HG02885 (cell line): ENCODE results near the gene NDUFV3.
"Not testable (repeated sequence)": the region's sequence is repeated elsewhere in the genome, so short reads cannot be mapped to it uniquely, and the experiment has no call there.

Experiments used
- ATAC-seq: cut with Tn5 transposase; IDR thresholded peaks from one replicate; pipeline ENCODE4 v1.9.1; 2021; ENCODE audit warnings: mild to moderate bottlenecking; ENCODE audit not compliant: unreplicated experiment, poor library complexity

Gene NDUFV3

DNA sequence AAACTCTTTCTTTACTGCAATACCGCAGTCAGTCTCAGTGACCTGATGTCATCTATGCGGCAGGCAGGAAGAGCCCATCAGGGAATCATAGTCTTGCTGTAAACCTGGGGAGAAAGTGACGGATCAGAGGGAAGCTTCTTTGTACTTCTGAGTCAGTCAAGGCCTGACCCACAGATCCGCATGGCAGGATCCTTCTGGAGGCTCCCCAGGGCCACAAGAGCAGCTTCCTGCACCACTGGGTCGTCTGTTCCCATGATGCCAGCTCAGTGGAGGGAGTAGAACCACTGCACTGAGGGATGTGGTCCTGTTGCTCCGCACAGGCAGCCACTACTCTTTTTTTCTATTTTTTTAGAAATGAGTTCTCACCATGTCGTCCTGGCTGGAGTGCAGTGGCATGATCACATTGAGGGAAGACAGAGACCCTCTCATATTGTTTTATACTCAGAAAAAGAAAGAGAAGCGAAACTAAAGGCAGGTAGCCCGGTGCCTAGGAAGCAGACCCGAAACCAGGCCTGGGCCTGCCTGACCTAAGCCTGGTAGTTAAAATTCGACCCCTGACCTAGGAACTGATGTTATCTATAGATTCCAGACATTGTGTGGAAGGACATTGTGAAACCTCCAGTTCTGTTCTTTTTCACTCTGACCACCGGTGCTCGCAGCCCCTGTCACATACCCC, 38.6 kb downstream of the NDUFV3 start:
- ATAC-seq, result no peak

DNA sequence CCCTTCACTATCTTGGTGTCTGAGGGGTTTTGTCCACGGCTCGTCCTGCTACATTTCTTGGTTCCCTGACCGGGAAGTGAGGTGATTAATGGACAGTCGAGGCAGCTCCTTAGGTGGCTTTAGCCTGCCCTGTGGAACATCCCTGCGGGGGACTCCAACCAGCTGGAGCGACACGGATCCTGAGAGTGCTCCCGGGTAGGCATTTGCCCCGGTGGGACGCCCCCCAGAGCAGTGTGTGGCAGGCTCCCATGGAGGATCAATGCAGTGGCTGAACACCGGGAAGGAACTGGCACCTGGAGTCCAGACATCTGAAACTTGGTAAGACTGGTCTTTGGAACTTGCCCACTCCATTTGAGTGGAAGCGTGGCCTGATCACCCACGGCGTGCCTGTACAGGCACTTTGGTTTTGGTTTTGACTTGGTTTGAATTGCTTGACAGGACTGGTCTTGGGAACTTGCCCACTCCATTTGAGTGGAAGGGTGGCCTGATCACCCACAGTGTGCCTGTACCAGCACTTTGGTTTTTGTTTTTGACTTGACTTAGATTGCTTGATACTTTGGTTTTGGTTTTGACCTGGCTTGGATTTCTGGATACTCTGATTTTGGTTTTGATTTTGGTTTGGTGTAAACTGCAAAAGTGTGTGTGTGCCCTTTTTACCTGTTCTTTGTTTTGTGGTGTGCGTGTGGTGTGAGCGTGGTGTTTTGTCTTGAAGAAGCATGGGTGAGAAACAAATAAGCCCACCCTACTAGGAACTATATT, 39.4 kb downstream of the NDUFV3 start:
- ATAC-seq, result not testable (repeated sequence)

DNA sequence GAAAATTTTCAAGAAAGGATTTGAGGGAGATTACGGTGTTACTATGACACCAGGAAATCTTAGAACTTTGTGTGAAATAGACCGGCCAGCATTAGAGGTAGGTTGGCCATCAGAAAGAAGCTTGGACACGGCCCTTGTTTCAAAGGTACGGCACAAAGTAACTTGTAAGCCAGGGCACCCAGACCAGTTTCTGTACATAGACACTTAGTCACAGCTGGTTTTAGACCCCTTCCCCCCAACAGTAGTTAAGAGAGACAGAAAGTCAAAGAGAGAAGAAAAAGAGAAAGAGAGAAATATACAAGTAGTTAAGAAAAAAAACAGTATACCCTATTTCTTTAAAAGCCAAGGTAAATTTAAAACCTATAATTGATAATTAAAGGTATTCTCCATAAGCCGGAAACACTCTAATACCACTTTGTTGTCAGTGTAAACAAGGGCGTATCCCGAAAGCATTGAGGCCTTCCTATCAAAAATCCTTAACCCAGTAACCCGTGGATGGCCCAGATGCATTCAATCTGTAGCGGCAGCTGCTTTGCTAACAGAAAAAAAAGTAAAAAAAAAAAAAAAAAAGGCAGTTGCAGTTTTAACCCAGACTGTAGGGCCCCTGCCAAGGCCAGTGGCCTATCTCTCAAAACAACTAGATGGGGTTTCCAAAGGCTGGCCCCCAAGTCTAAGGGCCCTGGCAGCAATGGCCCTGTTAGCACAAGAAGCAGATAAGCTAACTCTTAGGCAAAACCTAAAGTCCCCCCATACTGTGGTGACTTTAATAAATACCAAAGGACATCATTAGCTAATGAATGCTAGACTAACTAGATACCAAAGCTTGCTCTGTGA, 40.2 kb downstream of the NDUFV3 start:
- ATAC-seq, result not testable (repeated sequence)

DNA sequence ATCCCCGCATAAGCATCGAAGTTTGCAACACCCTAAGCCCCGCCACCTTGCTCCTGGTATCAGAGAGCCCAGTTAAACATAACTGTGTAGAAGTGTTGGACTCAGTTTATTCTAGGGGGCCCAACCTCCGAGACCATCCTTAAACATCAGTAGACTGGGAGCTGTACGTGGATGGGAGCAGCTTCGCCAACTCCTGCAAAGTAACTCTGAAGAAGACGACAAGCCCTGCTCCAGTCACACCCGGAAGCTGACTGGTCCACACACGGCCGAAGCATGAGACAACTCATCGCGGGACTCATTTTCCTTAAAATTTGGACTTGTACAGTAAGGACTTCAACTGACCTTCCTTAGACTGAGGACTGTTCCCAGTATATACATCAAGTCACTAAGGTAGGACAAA, 40.9 kb downstream of the NDUFV3 start:
- ATAC-seq, result not testable (repeated sequence)

DNA sequence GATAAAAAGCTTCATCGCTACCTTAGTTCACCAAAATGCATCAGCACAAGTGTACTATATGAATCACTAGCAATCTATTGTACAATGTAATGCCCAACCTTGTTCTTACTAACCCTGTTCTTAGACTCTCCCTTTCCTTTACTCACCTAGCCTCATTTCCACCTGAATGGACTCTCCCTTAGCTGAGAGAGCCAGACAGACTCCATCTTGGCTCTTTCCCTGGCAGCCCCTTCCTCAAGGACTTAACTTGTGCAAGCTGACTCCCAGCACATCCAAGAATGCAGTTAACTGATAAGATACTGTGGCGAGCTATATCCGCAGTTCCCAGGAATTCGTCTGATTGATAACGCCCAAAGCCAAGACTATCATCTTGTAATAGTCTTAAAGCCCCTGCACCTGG, 43.3 kb downstream of the NDUFV3 start:
- ATAC-seq, result not testable (repeated sequence)

DNA sequence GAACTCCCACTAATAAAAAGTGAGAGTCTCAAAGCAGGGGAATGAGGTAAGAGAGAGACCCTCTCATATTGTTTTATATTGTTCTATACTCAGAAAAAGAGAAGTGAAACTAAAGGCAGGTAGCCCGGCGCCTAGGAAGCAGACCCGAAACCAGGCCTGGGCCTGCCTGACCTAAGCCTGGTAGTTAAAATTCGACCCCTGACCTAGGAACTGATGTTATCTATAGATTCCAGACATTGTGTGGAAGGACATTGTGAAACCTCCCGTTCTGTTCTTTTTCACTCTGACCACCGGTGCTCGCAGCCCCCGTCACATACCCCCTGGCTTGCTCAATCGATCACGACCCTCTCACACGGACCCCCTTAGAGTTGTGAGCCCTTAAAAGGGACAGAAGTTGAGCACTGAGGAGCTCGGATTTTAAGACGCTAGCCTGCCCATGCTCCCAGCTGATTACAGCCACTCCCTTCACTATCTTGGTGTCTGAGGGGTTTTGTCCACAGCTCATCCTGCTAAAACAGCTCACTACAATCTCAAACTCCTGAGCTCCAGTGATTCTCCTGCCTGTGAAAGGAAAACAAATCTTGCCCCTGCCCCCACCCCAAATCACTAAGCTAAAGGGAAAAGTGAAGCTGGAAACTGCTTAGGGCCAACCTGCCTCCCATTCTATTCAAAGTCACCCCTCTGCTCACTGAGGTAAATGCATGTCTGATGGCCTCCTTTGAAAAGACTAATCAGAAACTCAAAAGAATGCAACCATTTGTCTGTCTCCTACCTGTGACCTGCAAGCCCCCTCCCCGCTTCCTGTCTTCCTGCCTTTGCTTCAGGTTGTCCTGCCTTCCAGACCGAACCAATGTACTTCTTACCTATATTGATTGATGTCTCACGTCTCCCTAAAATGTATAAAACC, 44.2 kb downstream of the NDUFV3 start:
- not testable (repeated sequence) for ATAC-seq

DNA sequence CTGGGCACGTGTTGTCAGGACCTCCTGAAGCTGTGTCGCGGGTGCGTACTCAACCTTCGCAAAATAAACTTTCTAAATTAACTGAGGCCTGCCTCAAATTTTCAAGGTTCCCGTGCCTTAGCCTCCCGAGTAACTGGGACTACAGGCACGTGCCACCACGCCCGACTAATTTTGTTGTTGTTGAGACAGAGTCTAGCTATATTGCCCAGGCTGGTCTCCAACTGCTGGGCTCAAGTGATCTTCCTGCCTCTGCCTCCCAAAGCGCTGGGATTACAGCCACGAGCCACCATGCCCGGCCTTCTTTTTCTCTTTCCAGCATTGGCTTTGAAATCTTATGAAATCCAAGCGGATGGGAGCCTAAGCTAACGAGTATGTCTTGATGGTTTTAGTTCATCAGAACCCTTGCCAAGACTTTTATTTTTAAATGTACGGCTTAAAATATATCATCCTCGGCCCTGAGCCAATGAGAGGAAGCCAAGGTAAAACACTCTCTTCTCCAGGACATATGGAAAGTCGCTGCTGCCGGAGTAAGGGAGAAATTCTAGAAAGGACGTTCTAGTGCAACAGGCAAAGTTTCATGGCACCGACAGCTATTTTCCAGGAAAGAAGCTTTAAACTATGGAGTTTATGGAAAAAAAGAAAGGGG, 45.0 kb downstream of the NDUFV3 start:
- no peak for ATAC-seq

DNA sequence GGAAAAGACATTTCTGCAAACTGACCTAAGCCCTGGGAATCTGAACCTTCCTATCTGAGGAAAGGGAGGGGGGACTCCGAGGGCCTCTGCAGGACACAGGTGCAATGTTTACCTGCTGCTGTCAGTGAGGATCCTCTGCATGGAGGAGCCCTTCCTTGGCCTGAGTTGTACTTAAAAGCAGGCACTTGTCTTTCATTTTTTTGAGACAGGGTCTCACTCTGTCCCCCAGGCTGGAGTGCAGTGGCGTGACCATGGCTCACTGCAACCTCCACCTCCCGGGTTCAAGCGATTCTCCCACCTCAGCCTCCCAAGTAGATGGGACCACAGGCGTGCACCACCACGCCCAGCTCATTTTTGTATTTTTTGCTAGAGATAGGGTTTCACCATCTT, 45.5 kb downstream of the NDUFV3 start:
- ATAC-seq, result not testable (repeated sequence)

DNA sequence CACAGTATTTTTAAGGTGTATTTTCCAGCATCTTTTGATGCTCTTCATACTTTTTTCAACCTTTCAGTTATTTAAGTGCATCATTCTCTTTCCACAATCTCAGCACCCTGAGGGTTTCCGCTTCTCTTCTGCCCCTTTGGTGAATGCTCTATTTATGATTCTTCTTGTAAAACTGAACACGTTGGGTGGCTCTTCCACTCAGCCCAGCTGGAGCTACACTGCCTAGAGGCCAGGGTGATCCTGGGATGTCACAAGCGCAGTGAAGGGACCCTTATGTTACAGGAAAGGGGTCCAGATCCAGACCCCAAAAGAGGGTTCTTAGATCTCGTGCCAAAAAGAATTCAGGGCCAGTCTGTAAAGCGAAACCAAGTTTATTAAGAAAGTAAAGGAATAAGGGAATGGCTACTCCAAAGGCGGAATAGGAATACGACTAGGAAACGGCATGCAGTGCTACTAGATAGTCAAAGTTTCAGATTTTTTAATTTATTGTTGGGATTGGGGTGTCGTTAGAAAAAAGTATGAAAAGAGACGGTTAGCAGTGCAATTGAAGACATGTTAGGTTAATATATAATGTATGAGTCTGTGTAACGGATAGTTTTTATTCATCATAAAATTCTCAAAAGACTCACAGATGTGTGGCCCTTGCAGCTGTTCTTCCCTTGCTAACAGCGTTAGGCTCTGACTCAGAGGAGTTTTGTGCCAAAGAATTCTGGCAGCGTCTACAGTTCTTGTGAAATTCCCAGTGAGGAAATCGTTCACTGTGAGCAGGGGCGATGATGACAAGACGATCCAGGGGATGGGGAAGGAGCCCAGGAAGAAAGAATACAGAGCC, 46.7 kb downstream of the NDUFV3 start:
- no peak for ATAC-seq

DNA sequence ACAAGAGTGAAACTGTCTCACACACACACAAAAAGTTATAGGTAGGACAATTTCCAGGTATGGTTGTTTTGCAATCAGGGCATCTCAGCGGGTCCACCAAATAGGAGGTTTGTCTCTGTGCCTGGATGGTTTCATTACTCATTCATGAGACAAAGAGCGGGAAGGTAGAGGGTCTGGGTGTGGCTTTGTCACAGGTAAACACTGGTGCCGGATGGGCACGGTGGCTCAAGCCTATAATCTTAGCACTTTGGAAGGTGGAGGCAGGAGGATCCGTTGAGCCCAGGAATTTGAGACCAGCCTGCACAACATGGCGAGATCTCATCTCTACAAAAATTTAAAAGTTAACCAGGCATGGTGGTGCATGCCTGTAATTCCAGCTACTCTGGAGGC, 48.6 kb downstream of the NDUFV3 start:
- no peak for ATAC-seq

DNA sequence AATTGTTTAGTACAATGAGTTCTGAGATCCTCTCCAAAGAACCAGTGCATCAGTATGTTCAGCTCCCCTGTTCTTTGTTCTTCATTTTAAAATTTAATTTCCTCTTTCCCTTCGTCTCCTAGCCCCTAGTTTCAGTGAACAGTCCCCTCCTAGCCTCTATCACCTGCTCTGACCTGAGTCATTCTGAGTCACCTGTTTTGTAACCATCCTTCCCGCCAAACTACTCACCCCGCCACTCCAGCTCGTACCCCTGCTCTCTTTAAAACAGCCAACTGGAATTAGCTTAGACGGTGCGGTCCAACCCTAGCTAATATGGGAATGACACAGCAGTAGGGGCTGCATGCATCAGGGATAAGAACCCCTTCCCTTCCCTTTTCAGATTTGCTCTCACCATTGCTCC, 49.1 kb downstream of the NDUFV3 start:
- no peak for ATAC-seq

DNA sequence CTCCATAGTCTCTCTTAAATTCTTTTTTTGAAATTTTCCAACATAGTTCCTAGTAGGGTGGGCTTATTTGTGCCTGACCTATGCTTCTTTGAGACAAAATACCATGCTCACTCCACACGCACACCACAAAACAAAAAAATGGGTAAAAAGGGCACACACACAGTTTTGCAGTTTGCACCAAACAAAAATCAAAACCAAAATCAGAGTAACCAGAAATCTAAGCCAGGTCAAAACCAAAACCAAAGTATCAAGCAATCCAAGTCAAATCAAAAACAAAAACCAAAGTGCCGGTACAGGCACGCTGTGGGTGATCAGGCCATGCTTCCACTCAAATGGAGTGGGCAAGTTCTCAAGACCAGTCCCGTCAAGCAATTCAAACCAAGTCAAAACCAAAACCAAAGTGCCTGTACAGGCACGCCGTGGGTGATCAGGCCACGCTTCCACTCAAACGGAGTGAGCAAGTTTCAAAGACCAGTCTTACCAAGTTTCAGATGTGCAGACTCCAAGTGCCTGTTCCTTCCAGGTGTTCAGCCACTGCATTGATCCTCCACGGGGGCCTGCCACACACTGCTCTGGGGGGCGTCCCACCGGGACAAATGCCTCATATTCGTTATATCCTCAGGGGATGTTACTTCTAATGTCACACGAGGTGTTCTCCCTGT, 56.1 kb downstream of the NDUFV3 start:
- ATAC-seq, result not testable (repeated sequence)

DNA sequence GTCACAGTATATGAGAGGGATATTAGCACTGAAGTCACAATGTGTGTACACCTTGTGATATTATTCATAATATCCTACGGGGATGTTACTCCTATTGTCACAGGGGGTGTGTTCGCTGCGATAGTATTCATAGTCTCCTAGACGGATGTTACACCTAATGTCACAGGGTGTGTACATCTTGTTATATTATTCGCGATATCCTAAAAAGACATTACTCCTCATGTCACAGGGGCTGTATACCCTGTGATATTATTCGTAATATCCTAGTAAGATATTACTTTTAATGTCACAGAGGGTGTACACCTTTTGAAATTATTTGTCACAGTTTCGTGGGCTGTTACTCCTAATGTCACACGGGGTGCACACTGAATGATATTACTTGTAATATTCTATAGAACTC, 58.1 kb downstream of the NDUFV3 start:
- ATAC-seq, result not testable (repeated sequence)

DNA sequence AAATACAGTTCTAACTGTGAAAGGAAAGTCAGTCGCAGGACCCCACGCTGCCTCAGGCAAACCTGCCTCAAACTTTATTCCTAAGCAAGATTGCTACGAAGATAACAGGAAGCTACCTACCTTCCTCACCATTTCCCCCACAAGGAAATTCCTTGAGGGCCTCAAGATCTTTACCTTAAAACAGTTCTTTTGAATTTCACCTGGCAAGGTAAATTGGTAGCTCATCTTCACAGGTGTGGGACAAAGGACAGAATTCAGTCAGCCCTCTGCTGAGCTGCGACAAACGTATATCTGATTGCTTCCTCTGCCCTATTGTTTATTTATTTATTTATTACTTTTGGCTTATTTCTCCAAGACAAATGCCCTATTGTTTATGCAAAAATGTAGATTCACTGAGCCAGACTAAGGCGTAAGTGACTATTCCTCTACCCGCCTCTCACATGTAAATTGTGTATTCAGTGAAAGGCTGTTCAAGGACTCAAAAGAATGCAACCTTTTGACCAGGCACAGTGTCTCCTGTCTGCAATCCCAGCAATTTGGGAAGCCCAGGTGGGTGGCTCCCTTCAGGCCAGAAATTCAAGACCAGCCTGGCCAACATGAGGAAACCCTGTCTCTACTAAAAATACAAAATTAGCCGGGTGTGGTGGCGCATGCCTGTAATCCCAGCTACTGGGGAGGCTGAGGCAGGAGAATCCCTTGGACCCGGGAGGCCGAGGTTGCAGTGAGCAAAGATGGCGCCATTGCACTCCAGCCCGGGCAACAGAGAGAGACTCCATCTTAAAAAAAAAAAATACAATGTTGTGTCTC, 63.9 kb downstream of the NDUFV3 start:
- no peak for ATAC-seq

DNA sequence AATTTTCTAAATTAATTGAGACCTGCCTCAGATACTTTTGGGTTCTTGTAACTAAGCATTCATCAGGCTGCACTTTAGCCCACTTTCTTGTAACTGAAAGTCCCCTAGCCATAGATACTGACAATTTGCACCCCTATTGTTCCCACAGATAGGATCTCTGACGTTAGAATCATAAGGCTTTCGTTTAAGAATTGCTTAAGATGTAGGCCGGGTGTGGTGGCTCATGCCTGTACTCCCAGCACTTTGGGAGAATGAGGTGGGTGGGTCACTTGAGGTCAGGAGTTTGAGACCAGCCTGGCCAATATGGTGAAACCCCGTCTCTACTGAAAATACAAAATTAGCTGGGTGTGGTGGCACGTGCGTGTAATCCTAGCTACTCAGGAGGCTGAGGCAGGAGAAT, 65.0 kb downstream of the NDUFV3 start:
- not testable (repeated sequence) for ATAC-seq

DNA sequence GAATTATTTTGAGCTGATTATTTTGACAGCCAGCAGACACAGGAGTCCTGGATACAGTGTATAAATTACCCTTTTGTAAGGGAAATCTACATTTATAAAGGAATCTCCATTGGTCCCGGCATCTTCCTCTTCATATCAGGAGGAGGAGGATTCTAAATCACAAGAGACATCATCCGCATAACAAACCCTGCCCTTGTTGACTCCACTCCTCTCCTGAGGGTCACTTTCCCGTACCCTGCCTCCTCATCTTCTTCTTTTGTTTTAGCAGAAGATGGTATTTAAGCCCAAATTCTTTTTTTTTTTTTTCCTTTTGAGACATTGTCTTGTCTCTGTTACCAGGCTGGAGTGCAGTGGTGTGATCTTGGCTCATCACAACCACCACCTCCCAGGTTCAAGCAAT, 66.6 kb downstream of the NDUFV3 start:
- no peak for ATAC-seq

DNA sequence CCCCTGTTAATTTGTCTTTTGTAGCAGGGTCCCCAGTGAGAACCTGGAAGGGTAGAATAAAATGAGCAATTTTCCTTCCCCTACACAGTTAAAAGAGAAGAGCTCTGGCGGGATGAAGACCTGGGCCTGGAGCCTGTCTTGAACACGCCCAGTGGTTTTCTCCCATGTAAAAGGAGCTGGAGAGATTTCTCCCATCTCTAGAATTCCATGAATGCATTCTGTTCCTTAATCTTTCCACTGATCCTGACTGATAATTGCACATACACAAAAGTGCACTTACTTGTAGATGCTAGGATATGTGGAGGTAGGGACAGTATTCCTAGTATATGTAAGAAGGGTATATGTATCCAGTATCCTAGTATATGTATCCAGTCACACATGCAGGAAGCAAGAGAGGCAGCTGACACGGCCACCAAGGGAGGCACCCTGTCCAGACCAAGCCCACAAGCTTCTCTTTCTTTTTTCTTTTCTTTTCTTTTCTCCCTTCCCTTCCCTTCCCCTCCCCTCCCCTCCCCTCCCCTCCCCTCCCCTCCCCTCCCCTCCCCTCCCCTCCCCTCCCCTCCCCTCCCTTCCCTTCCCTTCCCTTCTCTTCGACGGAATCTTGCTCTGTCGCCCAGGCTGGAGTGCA, 69.4 kb downstream of the NDUFV3 start:
- ATAC-seq, result no peak
